ENCODE data around the gene ATP9B.

The ATP9B gene

DNA sequence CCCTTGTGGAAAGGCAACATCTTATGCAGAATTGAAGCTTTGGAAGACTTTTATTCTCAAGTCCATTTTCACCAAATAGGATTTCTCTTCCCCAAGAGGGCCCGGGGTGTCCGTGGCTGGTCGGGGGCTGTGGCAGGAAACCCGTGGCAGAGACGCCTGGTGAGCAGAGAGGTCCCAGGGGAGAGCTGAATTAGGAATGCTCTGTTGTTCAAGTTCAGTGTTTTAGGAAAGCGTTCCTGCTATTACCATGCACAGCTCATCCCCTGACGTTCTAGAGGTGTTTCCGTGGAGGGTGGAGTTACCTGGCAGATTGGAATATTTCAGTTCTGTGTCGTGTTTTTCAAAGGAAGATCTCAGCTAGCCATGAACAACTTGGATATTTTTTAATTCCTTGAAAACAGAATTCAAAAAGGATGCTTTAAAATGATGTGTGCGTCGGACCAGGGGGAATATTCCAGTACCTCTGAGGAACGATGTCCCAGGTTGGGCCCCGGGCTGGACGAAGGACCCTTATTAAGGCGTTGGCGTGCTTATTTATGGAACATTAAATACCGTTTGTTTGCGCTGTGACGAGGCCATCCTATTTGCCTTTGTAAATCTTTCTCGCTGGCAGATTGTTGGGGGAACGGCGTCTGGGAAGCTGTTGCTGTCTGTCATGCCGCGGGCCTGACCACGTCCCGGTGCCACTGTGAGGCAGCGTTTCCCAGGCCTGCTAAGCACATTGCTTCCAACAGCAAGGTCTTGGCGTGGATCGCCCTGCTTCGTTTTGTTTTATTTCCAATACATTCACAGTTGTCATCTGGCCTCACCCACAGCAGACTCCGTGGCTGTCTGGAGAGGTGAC lies 334.8 kb downstream of the ATP9B start:
- DNase-seq = no peak
- intact Hi-C loops (cut with DNase I) = no loop called here

GRCh38 chr18:79404567-79404910 lies 335.3 kb downstream of the ATP9B start:
- no peak for DNase-seq
- intact Hi-C loops (cut with DNase I) = no loop called here

DNA sequence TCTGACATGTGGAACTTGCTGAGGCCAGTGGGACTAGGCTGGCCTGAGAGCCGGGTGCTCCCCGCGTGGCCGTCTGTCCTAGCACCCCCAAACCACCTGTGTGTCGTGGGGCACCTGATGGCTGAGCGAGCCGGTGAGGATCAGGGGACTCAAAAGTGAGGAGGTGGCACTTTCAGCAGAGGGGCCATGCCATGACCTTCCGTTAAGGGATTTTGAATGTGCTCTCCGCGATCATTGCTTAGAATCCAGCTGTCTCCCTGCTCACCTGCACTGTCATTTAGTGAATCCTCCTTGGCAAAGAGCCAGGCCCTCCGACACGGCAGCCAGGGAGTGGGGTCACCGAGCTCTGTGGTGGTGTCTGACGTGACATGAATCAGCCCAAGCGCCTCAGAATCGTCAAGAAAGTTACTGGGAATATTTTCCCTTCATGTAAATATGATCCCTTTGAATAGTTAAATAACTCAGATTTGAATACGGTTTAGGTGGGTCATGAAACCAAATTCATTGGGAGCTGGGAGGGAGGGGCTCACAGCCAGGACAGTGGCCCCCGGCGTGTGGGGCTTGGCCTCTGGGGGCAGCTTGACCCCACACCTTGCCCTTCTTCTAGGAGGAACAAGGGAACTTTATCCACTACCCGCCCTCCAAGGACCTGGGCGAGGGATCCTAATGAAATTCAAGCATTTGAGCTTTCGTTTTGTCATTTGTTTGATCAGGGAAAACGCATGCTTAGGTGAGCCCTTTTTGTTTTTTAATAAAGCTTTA lies 336.0 kb downstream of the ATP9B start:
- intact Hi-C loops (cut with DNase I) = no loop called here
- no peak for DNase-seq

GRCh38 chr18:79405781-79406575 lies 336.8 kb downstream of the ATP9B start:
- intact Hi-C loops (cut with DNase I) = no loop called here
- DNase-seq = peak in 24 of 42 donors; percentile 27 to 71 (median 48)

- intact Hi-C loops (cut with DNase I) = no loop called here
- no peak for DNase-seq
Observed at GRCh38 chr18:79406708-79407107, 337.5 kb downstream of the ATP9B start.

- DNase-seq = no peak
- intact Hi-C loops (cut with DNase I) = no loop called here
Observed at GRCh38 chr18:79409313-79409712, 340.1 kb downstream of the ATP9B start.

DNA sequence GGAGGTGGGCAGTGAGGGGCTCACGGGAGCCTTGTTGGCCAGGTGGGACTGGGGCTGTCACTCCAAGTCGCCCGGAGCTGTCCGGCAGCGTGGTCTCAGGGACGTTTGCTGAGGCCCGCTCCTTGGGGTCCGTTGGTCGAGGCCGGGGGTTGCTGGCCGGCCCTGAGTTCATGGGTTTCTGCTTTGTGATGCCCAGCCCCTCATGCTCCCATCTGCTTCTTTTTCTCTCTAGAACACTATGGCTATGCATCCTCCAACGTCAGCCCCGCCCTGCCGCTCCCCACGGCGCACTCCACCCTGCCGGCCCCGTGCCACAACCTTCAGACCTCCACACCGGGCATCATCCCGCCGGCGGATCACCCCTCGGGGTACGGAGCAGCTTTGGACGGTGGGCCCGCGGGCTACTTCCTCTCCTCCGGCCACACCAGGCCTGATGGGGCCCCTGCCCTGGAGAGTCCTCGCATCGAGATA lies 341.0 kb downstream of the ATP9B start:
- intact Hi-C loops (cut with DNase I) = no loop called here
- no peak for DNase-seq

DNA sequence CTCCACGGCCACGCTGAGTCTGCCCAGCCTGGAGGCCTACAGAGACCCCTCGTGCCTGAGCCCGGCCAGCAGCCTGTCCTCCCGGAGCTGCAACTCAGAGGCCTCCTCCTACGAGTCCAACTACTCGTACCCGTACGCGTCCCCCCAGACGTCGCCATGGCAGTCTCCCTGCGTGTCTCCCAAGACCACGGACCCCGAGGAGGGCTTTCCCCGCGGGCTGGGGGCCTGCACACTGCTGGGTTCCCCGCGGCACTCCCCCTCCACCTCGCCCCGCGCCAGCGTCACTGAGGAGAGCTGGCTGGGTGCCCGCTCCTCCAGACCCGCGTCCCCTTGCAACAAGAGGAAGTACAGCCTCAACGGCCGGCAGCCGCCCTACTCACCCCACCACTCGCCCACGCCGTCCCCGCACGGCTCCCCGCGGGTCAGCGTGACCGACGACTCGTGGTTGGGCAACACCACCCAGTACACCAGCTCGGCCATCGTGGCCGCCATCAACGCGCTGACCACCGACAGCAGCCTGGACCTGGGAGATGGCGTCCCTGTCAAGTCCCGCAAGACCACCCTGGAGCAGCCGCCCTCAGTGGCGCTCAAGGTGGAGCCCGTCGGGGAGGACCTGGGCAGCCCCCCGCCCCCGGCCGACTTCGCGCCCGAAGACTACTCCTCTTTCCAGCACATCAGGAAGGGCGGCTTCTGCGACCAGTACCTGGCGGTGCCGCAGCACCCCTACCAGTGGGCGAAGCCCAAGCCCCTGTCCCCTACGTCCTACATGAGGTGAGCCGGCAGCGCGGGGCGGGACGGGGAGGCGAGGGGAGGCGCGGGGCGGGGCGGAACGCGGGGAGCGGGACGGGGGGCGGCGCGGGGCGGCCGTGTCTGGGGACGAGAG lies 341.8 kb downstream of the ATP9B start:
- no peak for DNase-seq
- intact Hi-C loops (cut with DNase I) = no loop called here

DNA sequence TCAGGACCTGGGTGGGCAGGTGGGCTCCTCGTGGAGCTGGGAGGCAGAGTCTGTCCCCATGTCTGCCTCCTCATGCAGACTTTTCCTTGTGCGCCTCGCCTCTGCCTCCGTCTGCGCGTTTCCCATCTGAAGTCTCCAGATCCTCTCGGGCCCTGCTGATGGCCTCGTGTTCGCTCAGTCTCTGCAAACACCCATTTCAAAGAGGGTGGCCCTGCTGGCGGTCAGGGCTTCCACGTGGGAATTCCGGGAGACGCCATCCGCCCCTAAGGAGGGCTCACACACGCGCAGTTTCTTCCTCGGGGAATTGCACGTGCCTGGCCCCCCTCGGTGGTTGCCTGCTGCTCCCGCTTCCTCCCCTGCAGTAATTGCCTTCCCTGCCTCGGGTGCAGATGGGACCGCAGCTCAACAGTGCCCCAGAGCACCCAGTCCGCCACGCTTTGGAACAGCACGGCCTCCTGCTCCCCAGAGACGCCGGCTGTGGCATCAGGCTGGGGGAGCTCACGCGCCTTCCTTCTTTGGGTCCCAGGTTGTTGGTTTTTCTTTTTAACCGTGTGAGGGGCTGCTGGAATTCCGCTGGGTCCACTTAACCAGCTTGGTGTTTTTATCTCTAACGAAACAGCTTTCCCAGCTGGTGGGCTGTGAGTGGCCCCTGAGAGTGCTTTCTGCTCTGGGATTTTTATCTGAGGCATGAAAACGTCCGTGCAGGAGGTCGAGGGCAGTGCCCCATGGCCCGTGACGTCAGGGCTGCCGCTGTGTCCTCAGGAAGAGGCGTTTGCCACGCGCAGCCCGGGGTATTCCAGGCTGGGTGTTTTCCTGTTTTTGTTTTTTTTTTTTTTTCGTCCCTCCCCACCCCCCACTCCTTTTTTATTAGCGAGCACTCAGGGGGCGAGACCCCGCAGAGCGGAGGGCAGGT lies 342.7 kb downstream of the ATP9B start:
- no peak for DNase-seq
- intact Hi-C loops (cut with DNase I) = no loop called here

DNA sequence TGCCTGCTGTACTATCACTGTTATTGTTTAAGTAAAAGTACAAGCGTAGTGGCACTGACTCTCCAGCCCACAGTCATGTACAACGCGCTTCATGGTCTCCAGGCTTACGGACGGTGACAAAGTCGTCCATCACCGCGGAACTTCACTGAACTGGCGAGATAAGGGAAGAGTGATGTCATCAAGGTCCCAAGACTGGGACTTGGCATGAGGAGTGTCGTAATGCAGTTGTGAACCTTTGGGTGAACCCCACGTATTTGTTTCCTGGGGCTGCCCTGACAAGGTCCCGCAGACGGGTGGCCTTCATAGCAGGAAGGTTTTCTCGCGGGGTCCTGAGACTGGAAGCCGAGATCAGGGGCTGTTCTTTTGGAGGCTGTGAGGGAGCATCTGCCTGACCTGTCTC lies 343.8 kb downstream of the ATP9B start:
- intact Hi-C loops (cut with DNase I) = no loop called here
- DNase-seq = no peak

- intact Hi-C loops (cut with DNase I) = no loop called here
- no peak for DNase-seq
Observed at GRCh38 chr18:79413426-79413825, 344.2 kb downstream of the ATP9B start.

- intact Hi-C loops (cut with DNase I) = no loop called here
- DNase-seq = no peak
Observed at GRCh38 chr18:79413901-79414300, 344.7 kb downstream of the ATP9B start.

DNA sequence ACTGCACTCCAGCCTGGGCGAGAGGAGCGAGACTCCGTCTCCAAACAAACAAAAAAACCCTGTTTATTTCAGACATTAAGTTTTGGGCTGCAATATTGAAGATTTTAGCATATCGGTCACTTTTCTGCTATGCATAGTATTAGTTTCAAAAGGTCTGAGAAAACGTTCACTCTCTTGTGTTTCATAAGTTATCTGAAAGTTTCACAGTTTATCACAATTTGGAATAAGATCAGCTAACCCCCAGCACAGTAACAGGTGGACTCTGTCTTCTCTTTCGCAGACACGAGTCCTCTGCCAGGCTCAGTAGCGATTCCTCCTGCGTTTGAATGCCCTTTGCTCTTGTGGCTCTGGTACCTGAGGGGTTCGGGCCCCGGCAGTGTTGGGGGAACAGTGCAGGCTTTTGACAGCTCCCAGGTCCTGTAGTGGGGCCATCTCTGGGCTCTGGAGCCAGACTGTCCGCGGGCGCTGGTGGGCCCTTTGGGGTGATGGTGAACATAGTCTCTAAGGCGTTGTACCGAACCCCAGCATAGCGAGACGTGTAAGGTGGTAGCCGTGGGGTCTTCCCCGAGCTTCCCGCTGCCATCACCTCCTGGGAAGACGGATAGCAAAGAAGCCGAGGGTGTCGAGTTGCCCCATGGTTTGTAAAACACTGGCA lies 347.0 kb downstream of the ATP9B start:
- intact Hi-C loops (cut with DNase I) = no loop called here
- DNase-seq = no peak

DNA sequence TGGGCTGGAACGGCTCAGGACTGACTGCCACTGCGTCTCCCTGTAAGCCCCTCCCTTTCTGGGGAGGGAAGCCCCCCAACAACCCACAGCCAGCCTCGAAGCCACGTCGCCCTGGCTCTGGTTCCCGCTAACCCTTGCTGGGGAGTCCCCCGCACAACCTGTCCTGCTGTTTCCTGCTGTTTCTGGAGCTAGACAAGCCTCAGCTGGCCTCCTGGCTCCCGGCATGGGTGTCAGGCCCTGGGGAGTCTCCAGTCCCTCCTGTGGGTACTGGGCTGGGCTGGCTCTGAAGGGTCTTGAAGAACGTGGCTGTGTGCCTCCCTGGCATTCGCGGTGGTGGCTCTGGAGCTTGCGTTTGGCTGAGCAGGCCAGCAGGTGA lies 347.5 kb downstream of the ATP9B start:
- DNase-seq = no peak
- intact Hi-C loops (cut with DNase I) = no loop called here

DNA sequence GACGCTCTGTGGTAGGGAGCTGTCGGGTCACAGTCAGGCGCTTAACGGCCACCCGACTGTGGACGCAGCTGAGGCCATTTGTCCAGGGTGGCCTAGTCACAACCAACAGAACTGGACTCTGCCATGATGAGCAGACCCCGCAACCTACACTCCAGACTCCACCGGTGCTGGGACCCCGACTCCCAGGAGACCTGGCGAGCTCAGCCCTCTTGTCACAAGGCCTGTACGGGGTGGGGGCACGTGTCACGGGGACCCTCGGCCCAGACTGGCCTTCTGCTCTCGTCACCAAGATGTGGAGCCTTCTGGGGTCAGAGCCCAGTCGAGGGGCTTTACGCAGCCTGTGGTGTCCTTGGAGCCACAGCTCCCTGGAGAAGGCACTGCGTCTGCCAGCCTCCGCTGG lies 349.0 kb downstream of the ATP9B start:
- DNase-seq = no peak

GRCh38 chr18:79418642-79419041 lies 349.4 kb downstream of the ATP9B start:
- DNase-seq = no peak
- intact Hi-C loops (cut with DNase I) = no loop called here

More for the DNA sequence above, 349.0 kb downstream of the ATP9B start:
- intact Hi-C loops (cut with DNase I) = no loop called here

- DNase-seq = no peak
- intact Hi-C loops (cut with DNase I) = no loop called here
Observed at GRCh38 chr18:79420033-79420745, 351.0 kb downstream of the ATP9B start.

All from head of caudate nucleus (tissue), 42 donors.